Upper lobe of right lung (tissue), 1 donor: Measurements from ENCODE around the gene HERC2. TPM values are rescaled to one million over a fixed set of nuclear protein-coding genes. Genes with fewer than 3 reads are reported as not detected.

Experiments used
- ATAC-seq: fragments of 200-7000 bp; cut with Tn5 transposase; one replicate; pipeline ENCODE4 v1.9.1; 2020; ENCODE audit warnings: mild to moderate bottlenecking, moderate library complexity
- DNase-seq: peaks from one replicate; pipeline ENCODE4 v3.0.0-alpha.2; 2020
- H3K27ac ChIP-seq: fragments of 200-600 bp; one replicate; pipeline ENCODE4 v1.8.0; 2022
- H3K27me3 ChIP-seq: fragments of 200-600 bp; one replicate; pipeline ENCODE4 v1.8.0; 2022; ENCODE audit warnings: mild to moderate bottlenecking
- H3K36me3 ChIP-seq: fragments of 200-600 bp; one replicate; pipeline ENCODE4 v1.8.0; 2022
- H3K4me1 ChIP-seq: fragments of 200-600 bp; one replicate; pipeline ENCODE4 v1.8.0; 2022
- H3K4me3 ChIP-seq: fragments of 200-600 bp; one replicate; pipeline ENCODE4 v1.8.0; 2022; ENCODE audit warnings: mild to moderate bottlenecking
- H3K9me3 ChIP-seq: fragments of 200-600 bp; one replicate; pipeline ENCODE4 v1.8.0; 2022
- intact Hi-C: fragments of 100-400 bp; cut with DNase I; formaldehyde crosslinking; loops from one replicate; pipeline ENCODE4 v1.11.0; 2022
- total RNA-seq: library from RNA; stranded (reverse); fragmentation: NEBNext Ultra II Directional; extraction: Animal tissue kit (Norgen Biotek cat#: 25700); gene quantifications from one replicate; pipeline ENCODE4 v1.2.1, GENCODE V29; 2021
- TF ChIP-seq, protein P1 (sequence below): fragments of 200-600 bp; IDR thresholded peaks from one replicate; pipeline ENCODE4 v1.8.0; 2022; ENCODE audit warnings: antibody characterized with exemption
- donor health status: DM: no; HTN: yes; CAD: no; lungs with severe emphysema.

The HERC2 gene
- total RNA-seq, 1 donor from 2014 or later, result 56.9 TPM

DNA sequence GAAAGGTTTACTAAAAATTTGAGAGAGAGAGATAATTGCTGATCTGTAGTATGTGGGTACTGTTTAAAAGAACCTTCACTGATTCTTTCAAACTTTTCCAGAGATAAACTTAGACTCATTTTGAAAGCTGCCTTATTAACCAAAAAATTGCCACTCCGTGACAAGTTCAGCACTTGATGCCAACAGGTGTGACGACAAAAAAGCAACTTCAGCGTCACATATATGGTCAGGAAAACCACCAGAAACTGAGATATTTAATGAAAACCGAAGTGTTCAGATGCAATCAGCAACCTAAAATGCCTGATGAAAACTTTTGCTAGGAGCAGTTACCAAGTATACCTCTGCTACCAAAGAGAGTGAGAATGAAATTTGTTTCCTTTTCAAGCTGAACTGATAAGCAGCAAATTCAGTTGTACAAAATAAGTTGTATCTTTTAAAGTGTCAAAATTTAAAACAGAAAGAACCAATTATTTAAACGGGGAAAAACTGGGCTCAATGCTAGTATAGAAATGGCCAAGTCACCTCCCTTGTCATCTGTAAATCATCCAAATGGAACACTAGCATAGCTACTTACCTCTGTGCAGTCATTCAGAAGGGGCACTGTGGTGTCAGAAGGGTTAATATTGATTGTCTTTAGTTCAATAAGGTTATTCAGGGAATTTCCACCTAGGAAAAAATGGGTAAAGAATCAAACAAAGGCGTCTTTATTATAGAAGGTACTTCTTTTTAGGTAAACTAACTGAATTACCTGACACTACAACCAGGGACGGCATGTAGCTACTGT is 131.4 kb downstream of the HERC2 start:
- intact Hi-C loops, result no loop called here
- H3K9me3 ChIP-seq, result no peaks in the 10 kb centered on the region
- H3K4me1 ChIP-seq, result no peaks in the 10 kb centered on the region
- ATAC-seq (no peak), DNase-seq (no peak)
- peaks cover 73% of the 10 kb centered on the region for H3K36me3 ChIP-seq
- TF ChIP-seq, protein P1, sequence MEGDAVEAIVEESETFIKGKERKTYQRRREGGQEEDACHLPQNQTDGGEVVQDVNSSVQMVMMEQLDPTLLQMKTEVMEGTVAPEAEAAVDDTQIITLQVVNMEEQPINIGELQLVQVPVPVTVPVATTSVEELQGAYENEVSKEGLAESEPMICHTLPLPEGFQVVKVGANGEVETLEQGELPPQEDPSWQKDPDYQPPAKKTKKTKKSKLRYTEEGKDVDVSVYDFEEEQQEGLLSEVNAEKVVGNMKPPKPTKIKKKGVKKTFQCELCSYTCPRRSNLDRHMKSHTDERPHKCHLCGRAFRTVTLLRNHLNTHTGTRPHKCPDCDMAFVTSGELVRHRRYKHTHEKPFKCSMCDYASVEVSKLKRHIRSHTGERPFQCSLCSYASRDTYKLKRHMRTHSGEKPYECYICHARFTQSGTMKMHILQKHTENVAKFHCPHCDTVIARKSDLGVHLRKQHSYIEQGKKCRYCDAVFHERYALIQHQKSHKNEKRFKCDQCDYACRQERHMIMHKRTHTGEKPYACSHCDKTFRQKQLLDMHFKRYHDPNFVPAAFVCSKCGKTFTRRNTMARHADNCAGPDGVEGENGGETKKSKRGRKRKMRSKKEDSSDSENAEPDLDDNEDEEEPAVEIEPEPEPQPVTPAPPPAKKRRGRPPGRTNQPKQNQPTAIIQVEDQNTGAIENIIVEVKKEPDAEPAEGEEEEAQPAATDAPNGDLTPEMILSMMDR, result no peak
- H3K4me3 ChIP-seq, result no peak overlapping the region
- H3K27me3 ChIP-seq, result no peaks in the 10 kb centered on the region
- H3K27ac ChIP-seq, result no peak overlapping the region

DNA sequence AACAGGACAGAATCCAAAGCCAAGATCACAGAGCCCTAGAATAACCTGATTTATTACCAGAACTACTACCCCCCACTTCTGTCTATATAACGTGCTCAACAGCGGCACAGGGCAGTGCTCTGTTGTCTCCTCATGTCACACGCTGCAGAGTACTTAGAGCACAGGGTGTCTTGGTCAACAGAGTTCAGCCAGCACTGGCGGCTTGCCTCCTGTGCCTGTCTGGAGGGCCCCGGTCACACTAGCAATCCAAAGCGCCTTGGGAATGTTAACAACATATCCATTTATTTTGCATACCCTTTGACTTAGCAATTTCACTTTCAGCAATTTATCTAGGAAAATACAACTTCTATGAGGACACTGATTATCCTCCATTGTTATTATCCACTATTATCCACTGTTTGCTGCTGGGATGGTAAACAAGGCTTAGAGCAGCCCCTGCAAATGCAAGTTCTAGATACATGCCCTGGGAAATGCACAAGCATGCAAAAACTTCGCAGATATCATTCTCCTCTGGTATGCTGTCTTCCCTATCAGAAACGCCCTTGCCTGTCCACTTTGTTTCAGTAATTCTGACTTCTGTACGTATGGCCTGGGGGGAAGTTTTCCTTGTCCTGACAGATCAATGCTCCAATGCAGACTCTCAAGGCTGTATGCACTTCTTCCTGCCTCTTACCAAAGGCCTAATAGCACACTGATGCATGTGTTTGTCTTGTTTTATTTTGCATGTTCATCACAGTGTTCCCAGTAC is 136.7 kb downstream of the HERC2 start:
- TF ChIP-seq, protein P1, result no peak
- no peaks in the 10 kb centered on the region for H3K27me3 ChIP-seq
- DNase-seq, result no peak
- no peak overlapping the region for H3K27ac ChIP-seq
- H3K9me3 ChIP-seq, result no peaks in the 10 kb centered on the region
- H3K36me3 ChIP-seq, result peaks cover 74% of the 10 kb centered on the region
- no peak overlapping the region for H3K4me3 ChIP-seq
- ATAC-seq, result no peak
- no peaks in the 10 kb centered on the region for H3K4me1 ChIP-seq
- intact Hi-C loops, result no loop called here

DNA sequence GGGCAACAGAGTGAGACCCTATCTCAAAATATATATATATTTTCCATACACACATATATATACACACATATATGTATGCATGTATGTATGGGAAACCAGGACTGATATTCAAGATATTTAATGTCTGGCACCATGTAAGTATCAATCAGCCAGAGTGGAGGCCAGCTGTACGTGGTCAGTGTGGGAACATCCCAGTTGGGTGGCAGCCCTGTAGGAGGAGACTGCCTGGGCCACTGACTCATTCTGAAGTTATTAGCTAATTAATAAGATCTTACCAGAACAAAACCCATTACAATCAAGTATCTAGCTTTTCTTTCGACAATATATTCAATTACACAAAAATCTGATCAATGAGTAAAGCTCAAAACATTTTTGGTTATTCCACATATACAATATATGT is 137.8 kb downstream of the HERC2 start:
- Histone ChIP-seq H3K27me3 (no peaks in the 10 kb centered on the region), H3K4me1 (no peaks in the 10 kb centered on the region), H3K4me3 (no peak overlapping the region), H3K36me3 (peaks cover 76% of the 10 kb centered on the region), H3K27ac (no peak overlapping the region), H3K9me3 (no peaks in the 10 kb centered on the region)
- TF ChIP-seq, protein P1, result no peak
- no peak for DNase-seq
- ATAC-seq, result no peak
- intact Hi-C loops, result no loop called here

DNA sequence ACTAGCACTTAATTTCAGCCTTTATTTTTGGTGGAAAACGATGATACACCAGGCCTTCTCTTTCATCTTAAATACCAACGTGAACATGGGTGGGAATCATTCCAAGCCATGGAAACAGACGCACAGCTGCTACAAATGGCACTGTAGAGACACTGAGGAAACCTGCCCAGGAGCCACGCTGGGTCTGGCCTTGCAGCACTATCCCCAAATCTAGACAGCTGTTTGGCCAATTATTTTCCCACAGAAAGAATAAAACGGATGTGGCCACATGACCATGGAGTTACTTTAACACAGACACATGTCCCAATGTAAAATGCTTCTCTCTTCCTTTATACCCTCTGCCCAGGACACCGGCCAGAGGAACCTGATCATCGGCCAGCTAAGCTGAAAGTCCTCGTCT is 139.2 kb downstream of the HERC2 start:
- peaks cover 66% of the 10 kb centered on the region for H3K36me3 ChIP-seq
- TF ChIP-seq, protein P1, result no peak
- no peak overlapping the region for H3K4me3 ChIP-seq
- H3K27ac ChIP-seq, result no peak overlapping the region
- intact Hi-C loops, result no loop called here
- H3K27me3 ChIP-seq, result no peaks in the 10 kb centered on the region
- DNase-seq (no peak), ATAC-seq (no peak)
- no peaks in the 10 kb centered on the region for H3K4me1 ChIP-seq
- no peaks in the 10 kb centered on the region for H3K9me3 ChIP-seq

DNA sequence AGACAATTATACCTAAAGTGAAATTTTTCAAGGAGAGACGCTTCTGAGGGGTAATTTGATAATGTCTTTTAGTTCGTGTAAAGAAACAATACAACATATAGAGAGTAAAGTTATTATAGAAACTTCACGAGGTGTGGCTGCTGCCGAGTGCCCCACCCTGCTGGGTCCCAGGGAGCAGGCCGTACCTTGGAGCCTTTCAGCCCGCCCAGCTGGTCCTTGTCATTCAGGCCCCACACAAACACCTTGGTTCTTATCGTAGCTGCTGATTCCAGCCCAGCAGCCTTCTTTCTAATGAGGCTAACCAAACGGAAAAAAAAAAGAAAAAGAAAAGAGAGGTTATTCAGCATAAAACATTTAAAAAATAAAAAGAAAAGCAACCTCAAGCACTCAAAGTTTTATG is 139.8 kb downstream of the HERC2 start:
- peaks cover 64% of the 10 kb centered on the region for H3K36me3 ChIP-seq
- H3K4me3 ChIP-seq, result no peak overlapping the region
- TF ChIP-seq, protein P1, result no peak
- no peaks in the 10 kb centered on the region for H3K4me1 ChIP-seq
- intact Hi-C loops, result no loop called here
- H3K9me3 ChIP-seq, result no peaks in the 10 kb centered on the region
- no peak overlapping the region for H3K27ac ChIP-seq
- DNase-seq, result no peak
- ATAC-seq, result no peak
- H3K27me3 ChIP-seq, result no peaks in the 10 kb centered on the region
